ENCODE measurements around the gene RCVRN. TPM values are rescaled to one million over a fixed set of nuclear protein-coding genes. Genes with fewer than 3 reads are reported as not detected.

RCVRN gene
- total RNA-seq, 1 experiment from 2014 or later, result not detected

DNA sequence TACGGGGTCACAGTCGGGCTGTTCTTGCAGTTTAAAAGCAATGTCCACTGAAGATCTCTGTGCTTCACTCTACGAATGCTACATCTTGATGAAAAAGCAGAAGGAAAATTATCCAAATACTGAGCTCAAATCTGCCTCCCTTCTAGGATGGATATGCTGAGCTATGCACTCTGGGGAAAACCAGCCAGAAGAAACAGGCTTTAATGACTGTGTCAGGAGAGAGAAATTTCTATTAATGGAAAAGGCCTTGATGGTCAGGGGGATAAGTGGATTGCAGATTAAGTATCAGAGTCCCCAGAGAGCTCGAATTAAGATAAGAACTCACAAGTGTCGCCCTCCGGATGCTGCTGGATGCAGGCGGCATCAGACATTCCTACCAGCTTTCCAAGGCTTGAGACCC is 39.6 kb upstream of the RCVRN start:
- H3K36me3 Mint-ChIP-seq (ENCODE audit: insufficient read depth in 1 of 3, low read depth in 3 of 3), result no peaks in the 10 kb centered on the region
- Histone ChIP-seq H3K27me3 (ENCODE audit: insufficient read depth, low read length) (no peaks in the 10 kb centered on the region), H2AK5ac (ENCODE audit: insufficient read length, low read length) (no peak overlapping the region), H2BK120ac (ENCODE audit: low read depth, low read length, poor library complexity, severe bottlenecking) (no peak overlapping the region), H3K4me2 (ENCODE audit: insufficient read depth, insufficient read length, low read length) (no peak overlapping the region), H4K20me1 (ENCODE audit: control insufficient read depth, insufficient read depth, insufficient read length) (no peaks in the 10 kb centered on the region), H3K27ac (ENCODE audit: insufficient read length, low read depth, low read length) (no peak overlapping the region), H4K5ac (ENCODE audit: insufficient read length, low read depth, low read length) (no peak overlapping the region), H3K9ac (ENCODE audit: extremely low read depth, insufficient read length, low read length) (no peak overlapping the region), H2BK20ac (ENCODE audit: low read depth, low read length, poor library complexity, severe bottlenecking) (no peak overlapping the region), H2BK12ac (ENCODE audit: insufficient read length, low read depth, low read length) (no peak overlapping the region), H4K91ac (ENCODE audit: insufficient read length, low read depth, low read length) (no peak overlapping the region), H3K79me1 (ENCODE audit: insufficient read depth, low read depth, low read length, poor library complexity, severe bottlenecking) (no peaks in the 10 kb centered on the region), H2BK5ac (ENCODE audit: insufficient read length, low read length) (no peak overlapping the region), H3K4me1 (ENCODE audit: insufficient read depth, low read length) (no peaks in the 10 kb centered on the region), H4K8ac (replicated peaks; ENCODE audit: insufficient read length, low read depth, low read length) (no peak overlapping the region), H3K56ac (ENCODE audit: insufficient read length, low read depth, low read length) (no peak overlapping the region), H3T11ph (ENCODE audit: low read length) (no peak overlapping the region), H2AFZ (ENCODE audit: low read length) (no peak overlapping the region), H2BK15ac (ENCODE audit: low read depth, low read length) (no peak overlapping the region), H3K14ac (ENCODE audit: insufficient read depth, low read length) (no peak overlapping the region), H3K9me3 (ENCODE audit: control insufficient read depth, low read depth, low read length) (no peaks in the 10 kb centered on the region), H3K79me2 (ENCODE audit: insufficient read depth, low read length) (no peaks in the 10 kb centered on the region), H3K4ac (ENCODE audit: low read depth, low read length) (no peak overlapping the region), H3K18ac (ENCODE audit: insufficient read length, low read depth, low read length) (no peak overlapping the region), H3K23me2 (ENCODE audit: insufficient read length, low read depth, low read length, poor library complexity, severe bottlenecking) (no peaks in the 10 kb centered on the region), H3K23ac (ENCODE audit: insufficient read length, low read depth, low read length) (no peak overlapping the region)
- no peak overlapping the region for H3K27ac Mint-ChIP-seq
- H3K9me3 Mint-ChIP-seq, result no peaks in the 10 kb centered on the region
- no peak overlapping the region for H3K4me3 Mint-ChIP-seq
- H3K4me1 Mint-ChIP-seq, result no peaks in the 10 kb centered on the region
- peaks cover 2% of the 10 kb centered on the region for H3K27me3 Mint-ChIP-seq (ENCODE audit: low read depth)
- no peak for DNase-seq
- WGBS (ENCODE audit: extremely low coverage, insufficient read length, low lambda C conversion rate), result no CpG with 5 or more reads among the region's 7 CpGs
- TF ChIP-seq, protein P1, sequence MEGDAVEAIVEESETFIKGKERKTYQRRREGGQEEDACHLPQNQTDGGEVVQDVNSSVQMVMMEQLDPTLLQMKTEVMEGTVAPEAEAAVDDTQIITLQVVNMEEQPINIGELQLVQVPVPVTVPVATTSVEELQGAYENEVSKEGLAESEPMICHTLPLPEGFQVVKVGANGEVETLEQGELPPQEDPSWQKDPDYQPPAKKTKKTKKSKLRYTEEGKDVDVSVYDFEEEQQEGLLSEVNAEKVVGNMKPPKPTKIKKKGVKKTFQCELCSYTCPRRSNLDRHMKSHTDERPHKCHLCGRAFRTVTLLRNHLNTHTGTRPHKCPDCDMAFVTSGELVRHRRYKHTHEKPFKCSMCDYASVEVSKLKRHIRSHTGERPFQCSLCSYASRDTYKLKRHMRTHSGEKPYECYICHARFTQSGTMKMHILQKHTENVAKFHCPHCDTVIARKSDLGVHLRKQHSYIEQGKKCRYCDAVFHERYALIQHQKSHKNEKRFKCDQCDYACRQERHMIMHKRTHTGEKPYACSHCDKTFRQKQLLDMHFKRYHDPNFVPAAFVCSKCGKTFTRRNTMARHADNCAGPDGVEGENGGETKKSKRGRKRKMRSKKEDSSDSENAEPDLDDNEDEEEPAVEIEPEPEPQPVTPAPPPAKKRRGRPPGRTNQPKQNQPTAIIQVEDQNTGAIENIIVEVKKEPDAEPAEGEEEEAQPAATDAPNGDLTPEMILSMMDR (conservative IDR thresholded peaks at IDR 0.05), result no peak

All from H9 (cell line).